CD8-positive, alpha-beta memory T cell (primary cell): ENCODE data around the gene OR5J2. TPM values are rescaled to one million over a fixed set of nuclear protein-coding genes. Genes with fewer than 3 reads are reported as not detected.

Experiments used
- polyA plus RNA-seq: library from polyadenylated mRNA; unstranded; fragments of 300-500 nt; fragmentation: Illumina TruSeq; gene quantifications from one replicate; pipeline ENCODE4 v1.2.3, GENCODE V29; 2021
- total RNA-seq, 2 experiments: library from RNA; stranded (reverse); gene quantifications; one replicate each; pipeline ENCODE4 v1.2.3, GENCODE V29; 2021

The OR5J2 gene
- total and polyA plus RNA-seq, 3 experiments from 2014 or later = not detected

Other genes with a start within 250 kb of the OR5J2 start
- gene OR5I1, start 240.2 kb upstream of the OR5J2 start, total RNA-seq = not detected
- gene OR5I1, start 240.2 kb upstream of the OR5J2 start, polyA plus RNA-seq = not detected
- gene OR10AG1, start 206.7 kb upstream of the OR5J2 start, total RNA-seq = not detected
- not detected for gene OR10AG1, start 206.7 kb upstream of the OR5J2 start, polyA plus RNA-seq
- gene OR5F1, start 182.0 kb upstream of the OR5J2 start, total RNA-seq = not detected
- not detected for gene OR5F1, start 182.0 kb upstream of the OR5J2 start, polyA plus RNA-seq
- not detected for gene OR5AS1, start 149.0 kb upstream of the OR5J2 start, total RNA-seq
- gene OR5AS1, start 149.0 kb upstream of the OR5J2 start, polyA plus RNA-seq = not detected
- not detected for gene OR8I2, start 83.3 kb upstream of the OR5J2 start, total RNA-seq
- gene OR8I2, start 83.3 kb upstream of the OR5J2 start, polyA plus RNA-seq = not detected
- not detected for gene OR8H2, start 72.9 kb upstream of the OR5J2 start, total RNA-seq
- not detected for gene OR8H2, start 72.9 kb upstream of the OR5J2 start, polyA plus RNA-seq
- gene OR8H3, start 54.2 kb upstream of the OR5J2 start, total RNA-seq = not detected
- gene OR8H3, start 54.2 kb upstream of the OR5J2 start, polyA plus RNA-seq = not detected
- gene OR8J3, start 36.4 kb upstream of the OR5J2 start, total RNA-seq = not detected
- gene OR8J3, start 36.4 kb upstream of the OR5J2 start, polyA plus RNA-seq = not detected
- gene OR8K5, start 16.3 kb upstream of the OR5J2 start, total RNA-seq = not detected
- gene OR8K5, start 16.3 kb upstream of the OR5J2 start, polyA plus RNA-seq = not detected
- gene OR5T2, start 57.6 kb downstream of the OR5J2 start, total RNA-seq = not detected
- not detected for gene OR5T2, start 57.6 kb downstream of the OR5J2 start, polyA plus RNA-seq
- gene OR5T3, start 75.6 kb downstream of the OR5J2 start, total RNA-seq = not detected
- gene OR5T3, start 75.6 kb downstream of the OR5J2 start, polyA plus RNA-seq = not detected
- not detected for gene OR5T1, start 97.5 kb downstream of the OR5J2 start, total RNA-seq
- gene OR5T1, start 97.5 kb downstream of the OR5J2 start, polyA plus RNA-seq = not detected
- gene OR8H1, start 115.6 kb downstream of the OR5J2 start, total RNA-seq = not detected
- not detected for gene OR8H1, start 115.6 kb downstream of the OR5J2 start, polyA plus RNA-seq
- gene OR8K3, start 138.5 kb downstream of the OR5J2 start, total RNA-seq = not detected
- gene OR8K3, start 138.5 kb downstream of the OR5J2 start, polyA plus RNA-seq = not detected
- not detected for gene OR8K1, start 169.4 kb downstream of the OR5J2 start, total RNA-seq
- gene OR8K1, start 169.4 kb downstream of the OR5J2 start, polyA plus RNA-seq = not detected
- gene OR8J1, start 177.7 kb downstream of the OR5J2 start, total RNA-seq = not detected
- gene OR8J1, start 177.7 kb downstream of the OR5J2 start, polyA plus RNA-seq = not detected
- gene OR8U1, start 199.0 kb downstream of the OR5J2 start, total RNA-seq = not detected
- not detected for gene OR8U1, start 199.0 kb downstream of the OR5J2 start, polyA plus RNA-seq
- gene OR5AL1, start 236.1 kb downstream of the OR5J2 start, total RNA-seq = not detected
- gene OR5AL1, start 236.1 kb downstream of the OR5J2 start, polyA plus RNA-seq = not detected